Activated T-cell treated with anti-CD3 and anti-CD28 coated beads for 24 hours (primary cell): ENCODE measurements around the gene OR10S1.
"Not testable (repeated sequence)": the region's sequence is repeated elsewhere in the genome, so short reads cannot be mapped to it uniquely, and the experiment has no call there.

Source experiments
- DNase-seq: peaks from one replicate; pipeline ENCODE4 v3.0.0-alpha.2; 2020; ENCODE audit warnings: low read depth

OR10S1 gene

GRCh38 chr11:123977731-123978347 is at the start of gene OR10S1:
OR10S1 (minus strand) TSS chr11:123977781; CDS start chr11:123977664, 117 bp downstream.
- DNase-seq: no peak

GRCh38 chr11:124026498-124026897 is 48.9 kb upstream of the OR10S1 start, which contains the start of gene OR10G8:
OR10G8 (plus strand) TSS chr11:124026798; CDS start chr11:124029623, 2,825 bp downstream.
- no peak for DNase-seq

- not testable (repeated sequence) for DNase-seq
These were observed 38.3 kb upstream of the OR10S1 start for GRCh38 chr11:124015837-124016236.

- no peak for DNase-seq
These were observed 35.1 kb upstream of the OR10S1 start, which contains the start of gene OR10G4 for GRCh38 chr11:124012697-124013096. OR10G4 (plus strand) TSS chr11:124012997; CDS start chr11:124015575, 2,578 bp downstream.

- DNase-seq: no peak
These were observed 17.5 kb upstream of the OR10S1 start, which contains the start of gene OR10G6 for GRCh38 chr11:123995119-123995518. OR10G6 (minus strand) TSS chr11:123995161; CDS start chr11:123995161, 0 bp downstream.

- DNase-seq: no peak
These were observed 1.7 kb upstream of the OR10S1 start for GRCh38 chr11:123979311-123979710.

- no peak for DNase-seq
These were observed 616 bp downstream of the OR10S1 start for GRCh38 chr11:123976770-123977560.

- no peak for DNase-seq
These were observed 3.8 kb downstream of the OR10S1 start for GRCh38 chr11:123973816-123974215.

GRCh38 chr11:123956752-123957151 is 20.8 kb downstream of the OR10S1 start:
- no peak for DNase-seq

GRCh38 chr11:123945132-123945531 is 32.4 kb downstream of the OR10S1 start:
- DNase-seq: no peak

- DNase-seq: no peak
These were observed 33.8 kb downstream of the OR10S1 start, which contains the start of gene OR6T1 for GRCh38 chr11:123943738-123944137. OR6T1 (minus strand) TSS chr11:123943838; CDS start chr11:123943838, 0 bp downstream.

GRCh38 chr11:123942413-123942812 is 35.2 kb downstream of the OR10S1 start:
- DNase-seq: no peak

GRCh38 chr11:123939317-123939716 is 38.3 kb downstream of the OR10S1 start, which contains the start of gene OR4D5:
OR4D5 (plus strand) TSS chr11:123939617; CDS start chr11:123939617, 0 bp downstream.
- no peak for DNase-seq
